Measurements from ENCODE around the gene TMEM185B. TPM values are rescaled to one million over a fixed set of nuclear protein-coding genes. Genes with fewer than 3 reads are reported as not detected.

Gene TMEM185B
- total RNA-seq, 1 donor from 2014 or later = 22.4 TPM

GRCh38 chr2:120208381-120209353, 14.5 kb downstream of the TMEM185B start:
- Mint-ChIP-seq H3K36me3 (ENCODE audit: low read depth) (no peaks in the 10 kb centered on the region), H3K27me3 (ENCODE audit: low read depth) (no peaks in the 10 kb centered on the region), H3K9me3 (no peaks in the 10 kb centered on the region), H3K4me3 (no peak overlapping the region), H3K4me1 (no peaks in the 10 kb centered on the region), H3K27ac (ENCODE audit: unreplicated experiment) (peak overlapping the region; percentile 24)
- TF ChIP-seq CTCF (conservative IDR thresholded peaks at IDR 0.05) = no peak
- no peak for DNase-seq (ENCODE audit: low read depth, low spot score)

- peak; percentile 55 for DNase-seq (ENCODE audit: low read depth, low spot score)
- H3K4me3 Mint-ChIP-seq = no peak overlapping the region
- H3K36me3 Mint-ChIP-seq (ENCODE audit: low read depth) = no peaks in the 10 kb centered on the region
- no peaks in the 10 kb centered on the region for H3K4me1 Mint-ChIP-seq
- no peak overlapping the region for H3K27ac Mint-ChIP-seq (ENCODE audit: unreplicated experiment)
- peak; percentile 56 for TF ChIP-seq CTCF (conservative IDR thresholded peaks at IDR 0.05)
- H3K27me3 Mint-ChIP-seq (ENCODE audit: low read depth) = no peaks in the 10 kb centered on the region
- no peaks in the 10 kb centered on the region for H3K9me3 Mint-ChIP-seq
These were observed 17.1 kb downstream of the TMEM185B start for GRCh38 chr2:120206022-120206581.

- no peak for TF ChIP-seq CTCF (conservative IDR thresholded peaks at IDR 0.05)
- peaks cover 2% of the 10 kb centered on the region for H3K9me3 Mint-ChIP-seq
- no peak overlapping the region for H3K27ac Mint-ChIP-seq (ENCODE audit: unreplicated experiment)
- H3K36me3 Mint-ChIP-seq (ENCODE audit: low read depth) = peaks cover 2% of the 10 kb centered on the region
- H3K4me3 Mint-ChIP-seq = no peak overlapping the region
- no peaks in the 10 kb centered on the region for H3K27me3 Mint-ChIP-seq (ENCODE audit: low read depth)
- no peak for DNase-seq (ENCODE audit: low read depth, low spot score)
- no peaks in the 10 kb centered on the region for H3K4me1 Mint-ChIP-seq
These were observed 18.1 kb downstream of the TMEM185B start for GRCh38 chr2:120204945-120205670.

GRCh38 chr2:120204417-120204816, 18.8 kb downstream of the TMEM185B start:
- H3K27me3 Mint-ChIP-seq (ENCODE audit: low read depth) = no peaks in the 10 kb centered on the region
- H3K4me1 Mint-ChIP-seq = no peaks in the 10 kb centered on the region
- DNase-seq (ENCODE audit: low read depth, low spot score) = no peak
- peaks cover 2% of the 10 kb centered on the region for H3K36me3 Mint-ChIP-seq (ENCODE audit: low read depth)
- H3K27ac Mint-ChIP-seq (ENCODE audit: unreplicated experiment) = no peak overlapping the region
- no peak overlapping the region for H3K4me3 Mint-ChIP-seq
- peaks cover 2% of the 10 kb centered on the region for H3K9me3 Mint-ChIP-seq
- no peak for TF ChIP-seq CTCF (conservative IDR thresholded peaks at IDR 0.05)

GRCh38 chr2:120204022-120204405, 19.2 kb downstream of the TMEM185B start:
- H3K9me3 Mint-ChIP-seq = peaks cover 2% of the 10 kb centered on the region

More at GRCh38 chr2:120204022-120204405, 19.2 kb downstream of the TMEM185B start:
- H3K27me3 Mint-ChIP-seq (ENCODE audit: low read depth) = no peaks in the 10 kb centered on the region
- no peak for DNase-seq (ENCODE audit: low read depth, low spot score)
- peaks cover 2% of the 10 kb centered on the region for H3K36me3 Mint-ChIP-seq (ENCODE audit: low read depth)
- no peak overlapping the region for H3K27ac Mint-ChIP-seq (ENCODE audit: unreplicated experiment)
- no peak for TF ChIP-seq CTCF (conservative IDR thresholded peaks at IDR 0.05)
- H3K4me1 Mint-ChIP-seq = no peaks in the 10 kb centered on the region
- no peak overlapping the region for H3K4me3 Mint-ChIP-seq

Data from neural crest cell (in vitro differentiated cells).